Measurements from ENCODE around the gene BUD31.

DNA sequence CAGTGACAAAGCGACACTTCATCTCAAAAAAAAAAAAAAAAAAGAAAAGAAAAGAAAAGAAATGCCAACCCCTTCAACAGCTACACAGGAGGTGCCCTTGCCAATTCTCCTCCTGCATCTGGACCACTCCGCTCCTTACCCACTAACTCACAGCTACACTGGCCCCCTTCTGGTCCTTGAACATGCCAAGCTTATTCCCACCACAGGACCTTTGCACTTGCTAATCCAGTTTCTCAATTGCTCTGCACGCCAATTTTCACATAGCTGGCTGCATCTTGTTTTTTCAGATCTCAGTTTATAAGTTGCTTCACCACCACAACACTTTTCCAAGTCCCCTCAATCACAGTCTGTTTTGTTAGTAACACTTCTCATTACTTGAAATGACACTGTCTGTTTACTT is 5.9 kb upstream of the BUD31 start:
- TF ChIP-seq, protein P1, sequence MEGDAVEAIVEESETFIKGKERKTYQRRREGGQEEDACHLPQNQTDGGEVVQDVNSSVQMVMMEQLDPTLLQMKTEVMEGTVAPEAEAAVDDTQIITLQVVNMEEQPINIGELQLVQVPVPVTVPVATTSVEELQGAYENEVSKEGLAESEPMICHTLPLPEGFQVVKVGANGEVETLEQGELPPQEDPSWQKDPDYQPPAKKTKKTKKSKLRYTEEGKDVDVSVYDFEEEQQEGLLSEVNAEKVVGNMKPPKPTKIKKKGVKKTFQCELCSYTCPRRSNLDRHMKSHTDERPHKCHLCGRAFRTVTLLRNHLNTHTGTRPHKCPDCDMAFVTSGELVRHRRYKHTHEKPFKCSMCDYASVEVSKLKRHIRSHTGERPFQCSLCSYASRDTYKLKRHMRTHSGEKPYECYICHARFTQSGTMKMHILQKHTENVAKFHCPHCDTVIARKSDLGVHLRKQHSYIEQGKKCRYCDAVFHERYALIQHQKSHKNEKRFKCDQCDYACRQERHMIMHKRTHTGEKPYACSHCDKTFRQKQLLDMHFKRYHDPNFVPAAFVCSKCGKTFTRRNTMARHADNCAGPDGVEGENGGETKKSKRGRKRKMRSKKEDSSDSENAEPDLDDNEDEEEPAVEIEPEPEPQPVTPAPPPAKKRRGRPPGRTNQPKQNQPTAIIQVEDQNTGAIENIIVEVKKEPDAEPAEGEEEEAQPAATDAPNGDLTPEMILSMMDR (conservative IDR thresholded peaks at IDR 0.05; ENCODE audit: low read depth in 2 of 2): no peak
- no peak for TF ChIP-seq POLR2AphosphoS5 (IDR thresholded peaks at IDR 0.05; ENCODE audit: low read depth)
- no peak for TF ChIP-seq EZH2phosphoT487 (IDR thresholded peaks at IDR 0.05; ENCODE audit: unreplicated experiment)
- TF ChIP-seq EZH2 (IDR thresholded peaks at IDR 0.05; ENCODE audit: low read depth, unreplicated experiment): no peak
